KOPT-K1 (cell line): ENCODE data around the gene MISFA.
A peak's percentile ranks its signal among the peaks of the same experiment; 100 is the strongest.
"Not testable (repeated sequence)": the region's sequence is repeated elsewhere in the genome, so short reads cannot be mapped to it uniquely, and the experiment has no call there.

Source experiments
- H3K27ac ChIP-seq: fragments of 200-600 bp; sonication (generic); 2 replicates; pipeline ENCODE4 v1.5.1; 2016; ENCODE audit warnings: antibody characterized with exemption, mild to moderate bottlenecking, low read depth, low read length; ENCODE audit not compliant: poor library complexity, severe bottlenecking
- H3K36me3 ChIP-seq: fragments of 200-600 bp; sonication (generic); 2 replicates; pipeline ENCODE4 v1.5.1; 2017; ENCODE audit warnings: antibody characterized with exemption, mild to moderate bottlenecking, low read length, moderate library complexity; ENCODE audit not compliant: insufficient read depth
- H3K9me3 ChIP-seq: fragments of 200-600 bp; sonication (generic); 2 replicates; pipeline ENCODE4 v1.5.1; 2017; ENCODE audit warnings: antibody characterized with exemption, low read length, mild to moderate bottlenecking; ENCODE audit not compliant: insufficient read depth, poor library complexity, severe bottlenecking

The MISFA gene

GRCh38 chr11:18608376-18608775 lies 8.8 kb downstream of the MISFA start:
- no peak overlapping the region for H3K27ac ChIP-seq
- no peaks in the 10 kb centered on the region for H3K9me3 ChIP-seq
- H3K36me3 ChIP-seq: peaks cover 57% of the 10 kb centered on the region

GRCh38 chr11:18611196-18611595 lies 11.6 kb downstream of the MISFA start:
- Histone ChIP-seq H3K36me3 (peaks cover 81% of the 10 kb centered on the region), H3K27ac (no peak overlapping the region)

GRCh38 chr11:18612394-18612793 lies 12.8 kb downstream of the MISFA start:
- no peak overlapping the region for H3K27ac ChIP-seq
- H3K36me3 ChIP-seq: peaks cover 80% of the 10 kb centered on the region
- no peaks in the 10 kb centered on the region for H3K9me3 ChIP-seq

More at GRCh38 chr11:18611196-18611595, 11.6 kb downstream of the MISFA start:
- H3K9me3 ChIP-seq: no peaks in the 10 kb centered on the region

- Histone ChIP-seq H3K9me3 (no peaks in the 10 kb centered on the region), H3K36me3 (peaks cover 58% of the 10 kb centered on the region), H3K27ac (no peak overlapping the region)
These were observed 15.1 kb downstream of the MISFA start for GRCh38 chr11:18614667-18615066.

- H3K9me3 ChIP-seq: no peaks in the 10 kb centered on the region
- no peak overlapping the region for H3K27ac ChIP-seq
- H3K36me3 ChIP-seq: peaks cover 47% of the 10 kb centered on the region
These were observed 16.2 kb downstream of the MISFA start for GRCh38 chr11:18615628-18616392.

- H3K36me3 ChIP-seq: peaks cover 38% of the 10 kb centered on the region
- H3K27ac ChIP-seq: no peak overlapping the region
- H3K9me3 ChIP-seq: no peaks in the 10 kb centered on the region
These were observed 18.2 kb downstream of the MISFA start for GRCh38 chr11:18617688-18618341.

- no peaks in the 10 kb centered on the region for H3K9me3 ChIP-seq
- H3K27ac ChIP-seq: no peak overlapping the region
- H3K36me3 ChIP-seq: peaks cover 32% of the 10 kb centered on the region
These were observed 18.9 kb downstream of the MISFA start for GRCh38 chr11:18618342-18619025.

- no peak overlapping the region for H3K27ac ChIP-seq
- no peaks in the 10 kb centered on the region for H3K36me3 ChIP-seq
- no peaks in the 10 kb centered on the region for H3K9me3 ChIP-seq
These were observed 24.1 kb downstream of the MISFA start for GRCh38 chr11:18623707-18624106.

GRCh38 chr11:18624161-18624560 lies 24.6 kb downstream of the MISFA start:
- no peaks in the 10 kb centered on the region for H3K36me3 ChIP-seq
- no peaks in the 10 kb centered on the region for H3K9me3 ChIP-seq
- H3K27ac ChIP-seq: no peak overlapping the region

- no peaks in the 10 kb centered on the region for H3K9me3 ChIP-seq
- H3K36me3 ChIP-seq: no peaks in the 10 kb centered on the region
- peak overlapping the region; percentile 83 for H3K27ac ChIP-seq
These were observed 33.3 kb downstream of the MISFA start for GRCh38 chr11:18632841-18633240.

GRCh38 chr11:18633256-18634139 lies 33.9 kb downstream of the MISFA start:
- Histone ChIP-seq H3K27ac (peak overlapping the region; percentile 83), H3K9me3 (no peaks in the 10 kb centered on the region), H3K36me3 (no peaks in the 10 kb centered on the region)

- no peaks in the 10 kb centered on the region for H3K36me3 ChIP-seq
- peak within 1 kb of the TSS; percentile 83 for H3K27ac ChIP-seq
- no peaks in the 10 kb centered on the region for H3K9me3 ChIP-seq
These were observed 34.8 kb downstream of the MISFA start, which contains the start of gene SPTY2D1 for GRCh38 chr11:18634140-18635032. Gene SPTY2D1 (minus strand): TSS chr11:18634342. CDS start chr11:18634257, 85 bp downstream.

GRCh38 chr11:18641677-18642076 lies 42.1 kb downstream of the MISFA start:
- H3K36me3 ChIP-seq: no peaks in the 10 kb centered on the region
- H3K27ac ChIP-seq: no peak overlapping the region
- H3K9me3 ChIP-seq: no peaks in the 10 kb centered on the region

- H3K9me3 ChIP-seq: not testable (repeated sequence)
These were observed 43.4 kb downstream of the MISFA start for GRCh38 chr11:18643034-18643433.

More at GRCh38 chr11:18643034-18643433, 43.4 kb downstream of the MISFA start:
- not testable (repeated sequence) for H3K36me3 ChIP-seq, H3K27ac ChIP-seq
